WI38 (cell line): Measurements from ENCODE around the gene CEP131.

ENCODE experiments used
- H3K4me3 ChIP-seq: 2 replicates; pipeline ENCODE4 v1.5.1; 2011; ENCODE audit warnings: low read depth, mild to moderate bottlenecking, control low read depth, low read length
- CTCF ChIP-seq: IDR thresholded peaks from 2 replicates; pipeline ENCODE4 v1.5.1; 2012; ENCODE audit warnings: low read depth, mild to moderate bottlenecking, control low read depth, low read length

CEP131 gene

GRCh38 chr17:81169870-81170309 is 52.9 kb downstream of the CEP131 start:
- TF ChIP-seq CTCF = no peak

GRCh38 chr17:81167638-81168037 is 55.1 kb downstream of the CEP131 start:
- no peak for TF ChIP-seq CTCF

More at GRCh38 chr17:81169870-81170309, 52.9 kb downstream of the CEP131 start:
- H3K4me3 ChIP-seq = no peak overlapping the region

GRCh38 chr17:81167194-81167524 is 55.6 kb downstream of the CEP131 start:
- H3K4me3 ChIP-seq = no peak overlapping the region
- no peak for TF ChIP-seq CTCF

More at GRCh38 chr17:81167638-81168037, 55.1 kb downstream of the CEP131 start:
- no peak overlapping the region for H3K4me3 ChIP-seq

GRCh38 chr17:81166033-81166492 is 56.7 kb downstream of the CEP131 start, which contains the start of gene AATK:
AATK (minus strand) TSS chr17:81166221; CDS start chr17:81165992, 229 bp downstream.
- TF ChIP-seq CTCF = no peak
- no peak within 1 kb of the TSS for H3K4me3 ChIP-seq

- TF ChIP-seq CTCF = no peak
- no peak within 1 kb of the TSS for H3K4me3 ChIP-seq
These were observed 57.3 kb downstream of the CEP131 start, which contains the start of gene PVALEF for GRCh38 chr17:81165246-81166032. PVALEF (plus strand) TSS chr17:81165507; CDS start chr17:81181227, 15,720 bp downstream.

- no peak overlapping the region for H3K4me3 ChIP-seq
- TF ChIP-seq CTCF = no peak
These were observed 58.2 kb downstream of the CEP131 start for GRCh38 chr17:81164371-81165245.
